Left renal cortex interstitium (tissue), 4 donors: Measurements from ENCODE around the gene RABGAP1L. TPM values are rescaled to one million over a fixed set of nuclear protein-coding genes. Genes with fewer than 3 reads are reported as not detected.
"Not testable (repeated sequence)": the region's sequence is repeated elsewhere in the genome, so short reads cannot be mapped to it uniquely, and the experiment has no call there.

Experiments
- DNase-seq, 4 donors: peaks; one replicate each; pipeline ENCODE4 v3.0.0-alpha.2; 2013; ENCODE audit warnings: low read depth in 4 of 4, low spot score in 2 of 4, missing footprints in 1 of 4
- polyA plus RNA-seq, 4 donors: library from polyadenylated mRNA; unstranded; fragments of 120-200 nt; gene quantifications; one replicate each; pipeline ENCODE4 v1.2.1, GENCODE V29; 2013; ENCODE audit not compliant: insufficient read length in 4 of 4

RABGAP1L gene
- polyA plus RNA-seq, 4 donors = 21.9 to 32.2 (median 26.4) TPM

- DNase-seq = no peak
These were observed 258.6 kb downstream of the RABGAP1L start for GRCh38 chr1:174417921-174418320.

- no peak for DNase-seq
These were observed 265.8 kb downstream of the RABGAP1L start for GRCh38 chr1:174425121-174425520.

GRCh38 chr1:174426153-174426552 is 266.8 kb downstream of the RABGAP1L start:
- no peak for DNase-seq

- DNase-seq = no peak
These were observed 268.7 kb downstream of the RABGAP1L start for GRCh38 chr1:174428033-174428432.

- DNase-seq = no peak
These were observed 269.4 kb downstream of the RABGAP1L start for GRCh38 chr1:174428739-174429138.

- DNase-seq = no peak
These were observed 274.1 kb downstream of the RABGAP1L start for GRCh38 chr1:174433451-174433850.

- DNase-seq = no peak
These were observed 286.0 kb downstream of the RABGAP1L start for GRCh38 chr1:174445351-174445750.

- no peak for DNase-seq
These were observed 286.5 kb downstream of the RABGAP1L start for GRCh38 chr1:174445817-174446216.

GRCh38 chr1:174447866-174448530 is 288.7 kb downstream of the RABGAP1L start, which contains the start of gene GPR52:
GPR52 (plus strand) TSS chr1:174447964; CDS start chr1:174448112, 148 bp downstream.
- DNase-seq = no peak

- no peak for DNase-seq
These were observed 289.2 kb downstream of the RABGAP1L start for GRCh38 chr1:174448531-174448883.

GRCh38 chr1:174448974-174449373 is 289.7 kb downstream of the RABGAP1L start:
- DNase-seq = no peak

GRCh38 chr1:174451408-174451807 is 292.1 kb downstream of the RABGAP1L start:
- no peak for DNase-seq

- DNase-seq = no peak
These were observed 306.5 kb downstream of the RABGAP1L start for GRCh38 chr1:174465855-174466254.

GRCh38 chr1:174466607-174467006 is 307.3 kb downstream of the RABGAP1L start:
- DNase-seq = no peak

GRCh38 chr1:174469052-174469451 is 309.7 kb downstream of the RABGAP1L start:
- DNase-seq = no peak

GRCh38 chr1:174469687-174470086 is 310.4 kb downstream of the RABGAP1L start:
- no peak for DNase-seq

- DNase-seq = no peak
These were observed 320.0 kb downstream of the RABGAP1L start for GRCh38 chr1:174479281-174479680.

- DNase-seq = no peak
These were observed 321.0 kb downstream of the RABGAP1L start for GRCh38 chr1:174480324-174480723.

GRCh38 chr1:174491606-174492005 is 332.3 kb downstream of the RABGAP1L start:
- DNase-seq = no peak

GRCh38 chr1:174497478-174497877 is 338.2 kb downstream of the RABGAP1L start:
- no peak for DNase-seq

- DNase-seq = not testable (repeated sequence)
These were observed 357.4 kb downstream of the RABGAP1L start for GRCh38 chr1:174516755-174517154.

- DNase-seq = no peak
These were observed 360.5 kb downstream of the RABGAP1L start for GRCh38 chr1:174519844-174520243.

- no peak for DNase-seq
These were observed 372.4 kb downstream of the RABGAP1L start for GRCh38 chr1:174531751-174532150.
